Sciatic nerve (tissue), 2 donors: Measurements from ENCODE around the gene IL17D. TPM values are rescaled to one million over a fixed set of nuclear protein-coding genes. Genes with fewer than 3 reads are reported as not detected.

ENCODE experiments used
- ATAC-seq: fragments of 200-7000 bp; cut with Tn5 transposase; one replicate; pipeline ENCODE4 v1.9.1; 2020; ENCODE audit warnings: mild to moderate bottlenecking, moderate library complexity
- DNase-seq: peaks from one replicate; pipeline ENCODE4 v3.0.0-alpha.2; 2020; ENCODE audit warnings: low spot score
- intact Hi-C: fragments of 100-400 bp; cut with DNase I; formaldehyde crosslinking; loops from one replicate; pipeline ENCODE4 v1.14.2; 2022
- total RNA-seq: library from RNA; stranded (reverse); fragmentation: NEBNext Ultra II Directional; extraction: Animal tissue kit (Norgen Biotek cat#: 25700); gene quantifications from one replicate; pipeline ENCODE4 v1.2.1, GENCODE V29; 2021
- donor health status: DM: no; HTN: no; CAD: no.
- donor health status: DM: no; HTN: no; CAD: no.

IL17D gene
- total RNA-seq, 1 donor from 2014 or later, result 4.9 TPM

- intact Hi-C loops, result no loop called here
- DNase-seq (no peak), ATAC-seq (no peak)
Measured at GRCh38 chr13:20754009-20754408, 50.5 kb downstream of the IL17D start.

GRCh38 chr13:20760872-20761271 lies 57.4 kb downstream of the IL17D start:
- no peak for DNase-seq
- no peak for ATAC-seq
- intact Hi-C loops, result no loop called here

- ATAC-seq, result no peak
- DNase-seq, result no peak
- intact Hi-C loops, result no loop called here
Measured at GRCh38 chr13:20767309-20767943, 63.9 kb downstream of the IL17D start.

GRCh38 chr13:20769091-20769490 lies 65.6 kb downstream of the IL17D start:
- intact Hi-C loops, result no loop called here
- DNase-seq (no peak), ATAC-seq (no peak)

- DNase-seq, result no peak
- no peak for ATAC-seq
- intact Hi-C loops, result no loop called here
Measured at GRCh38 chr13:20769834-20770233, 66.3 kb downstream of the IL17D start.

Other genes with a start within 250 kb of the IL17D start
- gene CRYL1, start 177.8 kb upstream of the IL17D start, total RNA-seq, result 44.8 TPM
- 20.5 TPM for gene IFT88, start 136.5 kb upstream of the IL17D start, total RNA-seq
- gene EEF1AKMT1, start 70.3 kb downstream of the IL17D start, total RNA-seq, result 10.4 TPM
- gene XPO4, start 199.0 kb downstream of the IL17D start, total RNA-seq, result 13.9 TPM